KMS-11 (cell line): ENCODE results near the gene MIEF1.

Experiments
- H2AFZ ChIP-seq: fragments of 200-600 bp; sonication (generic); 2 replicates; pipeline ENCODE4 v1.6.1; 2016; ENCODE audit warnings: antibody characterized with exemption, mixed run types, low read depth
- H3K27ac ChIP-seq: fragments of 200-600 bp; sonication (generic); 2 replicates; pipeline ENCODE4 v1.6.1; 2016; ENCODE audit warnings: mild to moderate bottlenecking, mixed run types
- H3K27me3 ChIP-seq: fragments of 200-600 bp; sonication (generic); 2 replicates; pipeline ENCODE4 v1.6.1; 2017; ENCODE audit warnings: mild to moderate bottlenecking, low read depth, mixed run types, moderate library complexity; ENCODE audit not compliant: insufficient read depth
- H3K36me3 ChIP-seq: fragments of 200-600 bp; sonication (generic); 2 replicates; pipeline ENCODE4 v1.6.1; 2017; ENCODE audit warnings: mild to moderate bottlenecking, mixed run types; ENCODE audit not compliant: insufficient read depth
- H3K4me1 ChIP-seq: fragments of 200-600 bp; sonication (generic); 2 replicates; pipeline ENCODE4 v1.6.1; 2016; ENCODE audit warnings: mild to moderate bottlenecking, low read depth, mixed run types; ENCODE audit not compliant: poor library complexity, severe bottlenecking
- H3K4me2 ChIP-seq: fragments of 200-600 bp; sonication (generic); 2 replicates; pipeline ENCODE4 v1.7.0; 2016; ENCODE audit warnings: mild to moderate bottlenecking, mixed run types
- H3K4me3 ChIP-seq: fragments of 200-600 bp; sonication (generic); IDR thresholded peaks from 2 replicates; pipeline ENCODE4 v1.6.1; 2017; ENCODE audit warnings: low read depth, low read length, mixed read lengths; ENCODE audit not compliant: insufficient read depth
- H3K79me2 ChIP-seq: fragments of 200-600 bp; sonication (generic); 2 replicates; pipeline ENCODE4 v1.6.1; 2016; ENCODE audit warnings: low read depth, mixed run types; ENCODE audit not compliant: insufficient read depth
- H3K9ac ChIP-seq: fragments of 200-600 bp; sonication (generic); 2 replicates; pipeline ENCODE4 v1.6.1; 2016; ENCODE audit warnings: mild to moderate bottlenecking, mixed run types
- H4K20me1 ChIP-seq: fragments of 200-600 bp; sonication (generic); 2 replicates; pipeline ENCODE4 v1.6.1; 2016; ENCODE audit warnings: mild to moderate bottlenecking, mixed run types; ENCODE audit not compliant: insufficient read depth
- TF ChIP-seq, protein P1 (sequence below): fragments of 200-600 bp; sonication (generic); conservative IDR thresholded peaks from 2 replicates; pipeline ENCODE4 v1.6.1; 2017; ENCODE audit warnings: low read depth, mild to moderate bottlenecking, antibody characterized with exemption, low read length, moderate library complexity, mixed read lengths

MIEF1 gene

DNA sequence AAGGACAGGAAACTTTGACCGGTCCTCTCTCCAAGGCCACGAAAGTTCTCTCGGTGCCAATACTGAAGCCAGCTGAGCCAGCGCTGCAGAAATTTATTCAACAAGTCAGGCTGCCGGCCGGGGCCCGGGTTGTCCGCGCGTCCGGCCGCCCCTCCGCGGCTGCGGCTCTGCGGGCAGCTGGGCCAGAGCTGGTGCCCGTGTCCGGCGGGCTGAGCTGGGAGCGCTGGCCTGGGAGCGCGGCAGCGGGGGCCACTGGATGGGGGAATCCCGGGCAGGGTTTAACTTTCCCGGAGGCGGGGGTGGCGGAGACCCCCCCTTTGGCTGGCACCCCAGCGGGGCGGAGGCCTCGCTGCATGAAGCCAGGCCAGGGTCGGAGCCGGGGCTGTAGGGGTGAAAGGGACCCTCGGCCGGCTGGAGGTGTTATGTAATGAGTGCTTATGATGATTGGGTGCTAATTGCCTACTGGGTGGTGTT is 56.2 kb downstream of the MIEF1 start:
- no peak overlapping the region for H2AFZ ChIP-seq
- H3K27me3 ChIP-seq = peaks cover 38% of the 10 kb centered on the region
- no peaks in the 10 kb centered on the region for H4K20me1 ChIP-seq
- H3K4me3 ChIP-seq = no peak overlapping the region
- no peaks in the 10 kb centered on the region for H3K4me1 ChIP-seq
- no peaks in the 10 kb centered on the region for H3K79me2 ChIP-seq
- no peak overlapping the region for H3K27ac ChIP-seq
- no peak overlapping the region for H3K4me2 ChIP-seq
- TF ChIP-seq, protein P1, sequence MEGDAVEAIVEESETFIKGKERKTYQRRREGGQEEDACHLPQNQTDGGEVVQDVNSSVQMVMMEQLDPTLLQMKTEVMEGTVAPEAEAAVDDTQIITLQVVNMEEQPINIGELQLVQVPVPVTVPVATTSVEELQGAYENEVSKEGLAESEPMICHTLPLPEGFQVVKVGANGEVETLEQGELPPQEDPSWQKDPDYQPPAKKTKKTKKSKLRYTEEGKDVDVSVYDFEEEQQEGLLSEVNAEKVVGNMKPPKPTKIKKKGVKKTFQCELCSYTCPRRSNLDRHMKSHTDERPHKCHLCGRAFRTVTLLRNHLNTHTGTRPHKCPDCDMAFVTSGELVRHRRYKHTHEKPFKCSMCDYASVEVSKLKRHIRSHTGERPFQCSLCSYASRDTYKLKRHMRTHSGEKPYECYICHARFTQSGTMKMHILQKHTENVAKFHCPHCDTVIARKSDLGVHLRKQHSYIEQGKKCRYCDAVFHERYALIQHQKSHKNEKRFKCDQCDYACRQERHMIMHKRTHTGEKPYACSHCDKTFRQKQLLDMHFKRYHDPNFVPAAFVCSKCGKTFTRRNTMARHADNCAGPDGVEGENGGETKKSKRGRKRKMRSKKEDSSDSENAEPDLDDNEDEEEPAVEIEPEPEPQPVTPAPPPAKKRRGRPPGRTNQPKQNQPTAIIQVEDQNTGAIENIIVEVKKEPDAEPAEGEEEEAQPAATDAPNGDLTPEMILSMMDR = no peak
- H3K36me3 ChIP-seq = no peaks in the 10 kb centered on the region
- H3K9ac ChIP-seq = no peak overlapping the region

- H3K4me1 ChIP-seq = no peaks in the 10 kb centered on the region
- no peak overlapping the region for H3K4me3 ChIP-seq
- H2AFZ ChIP-seq = no peak overlapping the region
- TF ChIP-seq, protein P1 = no peak
- H3K9ac ChIP-seq = no peak overlapping the region
- no peak overlapping the region for H3K4me2 ChIP-seq
- H3K27ac ChIP-seq = no peak overlapping the region
- no peaks in the 10 kb centered on the region for H4K20me1 ChIP-seq
- no peaks in the 10 kb centered on the region for H3K79me2 ChIP-seq
- H3K27me3 ChIP-seq = peaks cover 38% of the 10 kb centered on the region
- H3K36me3 ChIP-seq = no peaks in the 10 kb centered on the region
Measured at GRCh38 chr22:39558950-39559349, 56.9 kb downstream of the MIEF1 start.

DNA sequence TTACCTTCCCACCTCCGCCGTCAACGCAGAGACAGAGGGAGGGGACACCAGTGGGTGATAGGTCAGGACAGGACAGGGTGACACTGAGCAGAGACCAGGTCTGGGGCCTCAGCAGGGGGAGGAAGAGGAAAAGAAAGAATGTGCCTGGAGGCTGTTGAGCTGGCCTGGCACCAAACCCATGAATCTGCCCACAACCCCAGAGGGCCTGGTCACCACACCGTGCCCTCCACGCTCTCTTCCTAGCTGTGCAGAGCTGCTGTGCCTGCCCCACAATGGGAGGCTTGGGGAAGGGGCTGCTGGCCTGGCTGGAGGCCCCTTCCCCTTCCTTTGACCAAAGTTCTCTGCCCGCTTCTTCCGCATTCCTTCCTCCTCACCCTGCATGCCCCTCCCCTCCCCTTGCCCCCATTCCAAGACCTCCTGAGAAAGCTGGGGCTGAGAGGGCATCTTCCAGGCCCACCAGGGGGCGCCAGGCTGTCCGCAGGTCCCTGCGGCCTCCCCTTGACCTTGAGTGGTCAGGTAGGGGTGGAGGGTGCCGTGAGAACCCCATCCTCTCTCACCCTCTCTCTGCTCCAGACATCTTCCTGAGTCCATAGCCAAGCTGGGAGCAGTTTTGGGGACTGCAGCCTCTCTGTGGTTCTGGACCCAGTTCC is 57.5 kb downstream of the MIEF1 start:
- no peak overlapping the region for H3K9ac ChIP-seq
- H3K27me3 ChIP-seq = peaks cover 38% of the 10 kb centered on the region
- H3K4me1 ChIP-seq = no peaks in the 10 kb centered on the region
- no peak overlapping the region for H3K4me3 ChIP-seq
- H3K79me2 ChIP-seq = no peaks in the 10 kb centered on the region
- no peak overlapping the region for H2AFZ ChIP-seq
- H3K27ac ChIP-seq = no peak overlapping the region
- no peak overlapping the region for H3K4me2 ChIP-seq
- no peaks in the 10 kb centered on the region for H4K20me1 ChIP-seq
- H3K36me3 ChIP-seq = no peaks in the 10 kb centered on the region
- TF ChIP-seq, protein P1 = peak; percentile 72

DNA sequence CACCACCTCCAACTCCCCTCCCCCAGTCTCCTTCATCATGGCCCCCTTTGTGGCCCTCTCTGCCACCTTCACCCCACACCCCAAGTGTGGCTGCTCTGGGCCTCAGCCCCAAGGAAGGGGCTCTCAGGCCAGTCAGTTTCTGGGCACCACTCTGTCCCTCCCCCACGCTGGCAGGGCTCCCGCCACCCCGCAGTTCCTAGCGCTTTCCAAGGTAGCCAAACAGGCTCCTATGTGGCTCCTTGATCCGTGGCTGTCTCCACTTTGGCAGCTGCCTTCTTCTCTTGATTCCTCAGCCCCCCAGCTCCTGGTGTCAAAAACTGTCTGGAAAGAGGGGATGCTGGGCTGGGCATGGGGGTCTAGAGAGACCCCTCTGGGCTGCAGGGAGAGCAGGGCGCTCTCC is 58.0 kb downstream of the MIEF1 start:
- H2AFZ ChIP-seq = no peak overlapping the region
- peaks cover 38% of the 10 kb centered on the region for H3K27me3 ChIP-seq
- H3K4me2 ChIP-seq = no peak overlapping the region
- H3K4me1 ChIP-seq = no peaks in the 10 kb centered on the region
- H3K79me2 ChIP-seq = no peaks in the 10 kb centered on the region
- H3K36me3 ChIP-seq = no peaks in the 10 kb centered on the region
- no peak overlapping the region for H3K4me3 ChIP-seq
- TF ChIP-seq, protein P1 = 0 out of 2 replicates have a peak, but pooled peaks have one; percentile 26
- H3K9ac ChIP-seq = no peak overlapping the region
- no peak overlapping the region for H3K27ac ChIP-seq
- H4K20me1 ChIP-seq = no peaks in the 10 kb centered on the region
